GM21423 (cell line): Measurements from ENCODE around the gene AIF1.
"Not testable (repeated sequence)": the region's sequence is repeated elsewhere in the genome, so short reads cannot be mapped to it uniquely, and the experiment has no call there.

Experiments
- ATAC-seq: cut with Tn5 transposase; IDR thresholded peaks from one replicate; pipeline ENCODE4 v1.9.1; 2021; ENCODE audit warnings: mild to moderate bottlenecking, moderate library complexity; ENCODE audit not compliant: unreplicated experiment

Gene AIF1

DNA sequence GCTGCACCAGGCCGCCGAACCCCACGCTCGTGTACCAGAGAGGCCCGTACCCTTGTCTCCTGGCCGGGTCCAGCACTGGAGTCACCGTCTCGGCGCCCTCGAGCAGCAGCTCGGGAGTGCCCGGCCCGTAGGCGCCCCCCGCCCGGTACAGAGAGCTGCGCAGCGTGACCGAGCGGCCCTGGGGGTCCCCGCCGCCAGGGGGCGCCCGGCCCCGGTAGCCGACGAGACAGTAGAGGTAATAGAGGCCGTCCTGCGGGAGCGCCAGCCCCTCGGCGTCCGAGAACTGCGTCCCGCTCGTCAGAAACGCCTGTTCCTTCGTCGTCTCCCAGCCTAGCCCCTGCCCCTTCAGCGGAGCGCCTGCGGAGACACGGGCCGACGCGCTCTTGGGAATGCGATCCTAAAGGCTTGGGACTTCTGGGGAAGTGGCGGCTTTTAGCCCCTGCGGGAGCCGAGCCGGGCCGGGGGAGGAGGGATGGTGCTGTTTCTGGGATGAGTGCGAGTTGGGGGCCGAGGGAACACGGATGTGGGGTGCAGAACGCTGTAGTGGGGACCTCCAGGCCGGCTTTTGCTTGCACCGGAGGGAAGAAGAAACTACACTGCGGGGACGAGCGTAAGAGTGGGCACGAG is 34.1 kb upstream of the AIF1 start:
- ATAC-seq: peak; percentile 49

DNA sequence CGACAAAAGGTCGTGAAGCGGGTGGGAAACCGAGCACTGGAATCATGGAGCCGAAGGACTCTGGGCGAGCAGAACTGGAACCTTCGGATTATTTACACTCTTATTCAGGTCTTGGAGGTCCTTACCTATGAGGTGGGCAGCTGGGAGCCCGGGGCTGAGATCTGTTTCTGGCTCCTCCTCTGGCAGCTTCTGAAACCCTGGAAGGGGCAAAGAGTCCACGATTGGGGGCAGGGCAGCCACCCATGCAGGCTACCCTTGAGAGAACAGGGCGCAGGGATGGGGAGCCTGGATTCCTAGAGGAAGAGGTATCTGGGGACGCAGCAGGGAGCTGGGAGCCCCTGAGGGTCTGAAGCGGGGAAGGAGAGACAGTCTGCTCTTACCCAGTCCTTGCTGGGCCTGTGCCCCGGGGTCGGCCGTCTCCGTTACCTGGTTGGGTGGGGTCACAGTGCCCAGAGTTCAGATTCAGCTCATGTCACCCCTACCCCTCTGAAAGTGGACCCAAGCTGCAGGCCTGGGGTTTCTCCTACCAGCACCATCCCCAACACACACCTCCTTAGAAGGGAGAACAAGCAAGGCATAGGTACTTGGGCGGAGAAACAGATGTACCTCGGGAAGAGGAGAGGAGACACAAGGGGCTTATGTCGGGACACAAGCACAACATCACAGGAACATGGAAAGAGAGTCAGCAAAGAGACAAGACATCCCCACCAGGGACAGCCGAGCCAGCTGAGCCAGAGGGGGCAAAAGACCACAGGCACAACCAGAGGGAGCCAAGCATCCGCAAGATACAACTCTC is 33.4 kb upstream of the AIF1 start:
- ATAC-seq: no peak

DNA sequence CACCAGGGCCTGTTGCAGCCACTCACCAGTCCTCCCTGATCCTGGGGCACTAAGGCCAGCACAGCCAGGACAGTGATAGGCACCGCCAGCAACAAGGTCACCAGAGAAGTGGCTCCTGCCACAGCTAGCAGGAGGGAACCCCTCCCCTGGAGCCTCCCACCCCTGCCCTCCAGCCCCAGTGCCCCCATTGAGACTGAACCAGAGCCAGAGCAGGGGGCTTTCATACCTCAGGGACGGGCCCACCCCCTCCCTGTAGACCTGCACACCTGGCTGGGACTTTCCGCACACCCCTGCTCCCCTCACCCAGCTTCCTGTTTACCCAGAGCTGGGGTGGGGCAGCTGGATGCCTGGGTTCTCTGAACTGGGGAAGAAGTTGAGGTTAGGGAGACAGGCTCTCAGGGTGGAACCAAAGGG is 32.8 kb upstream of the AIF1 start, which contains the start of gene LTB:
Gene LTB, minus strand, starts transcription at position 195 of the 414 bp plus-strand sequence. Its CDS starts 7 bp downstream, at position 188.
- ATAC-seq: no peak

DNA sequence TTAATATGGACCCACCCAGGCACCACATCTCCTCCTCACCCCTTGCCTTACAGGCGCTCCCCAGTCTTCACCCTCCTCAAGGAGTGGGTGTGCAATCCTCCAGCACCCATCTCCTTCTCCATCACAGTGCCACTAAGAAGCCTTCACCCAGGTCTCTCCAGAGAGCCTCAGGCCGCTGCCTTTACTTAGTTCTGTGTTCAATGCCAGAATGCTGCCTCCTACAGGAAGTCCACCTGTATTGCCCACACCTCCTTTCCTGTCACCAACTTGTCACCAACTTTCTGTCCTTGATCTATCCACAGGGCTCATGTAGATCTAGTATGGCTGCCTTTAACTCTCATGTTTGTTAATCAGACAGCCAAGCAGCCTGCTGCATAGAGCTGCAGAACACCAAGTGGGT is 29.5 kb upstream of the AIF1 start:
- ATAC-seq: no peak

DNA sequence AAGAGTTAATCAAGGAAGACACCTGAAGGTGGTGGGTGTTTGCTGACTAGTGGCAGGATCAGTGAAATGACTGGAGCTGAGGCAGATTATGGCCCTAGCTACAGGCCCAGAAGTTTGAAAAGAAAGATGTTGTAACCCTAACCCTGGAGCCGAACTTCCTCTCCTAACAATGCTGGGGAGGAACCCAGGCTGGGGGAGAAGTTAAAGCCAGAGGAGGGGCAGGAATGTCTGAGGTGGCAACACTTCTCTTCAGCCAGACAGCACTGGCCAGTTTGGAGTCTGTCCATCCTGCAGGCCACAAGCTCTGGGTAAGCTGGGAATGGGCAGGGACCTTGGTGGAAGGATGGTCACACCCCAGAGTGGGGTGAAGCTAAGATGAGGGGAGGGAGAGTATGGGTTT is 29.0 kb upstream of the AIF1 start, which contains the start of gene LST1:
Gene LST1, plus strand, starts transcription at position 270 of the 400 bp plus-strand sequence. CDS start 1,023 bp downstream, outside the sequence.
- no peak for ATAC-seq

DNA sequence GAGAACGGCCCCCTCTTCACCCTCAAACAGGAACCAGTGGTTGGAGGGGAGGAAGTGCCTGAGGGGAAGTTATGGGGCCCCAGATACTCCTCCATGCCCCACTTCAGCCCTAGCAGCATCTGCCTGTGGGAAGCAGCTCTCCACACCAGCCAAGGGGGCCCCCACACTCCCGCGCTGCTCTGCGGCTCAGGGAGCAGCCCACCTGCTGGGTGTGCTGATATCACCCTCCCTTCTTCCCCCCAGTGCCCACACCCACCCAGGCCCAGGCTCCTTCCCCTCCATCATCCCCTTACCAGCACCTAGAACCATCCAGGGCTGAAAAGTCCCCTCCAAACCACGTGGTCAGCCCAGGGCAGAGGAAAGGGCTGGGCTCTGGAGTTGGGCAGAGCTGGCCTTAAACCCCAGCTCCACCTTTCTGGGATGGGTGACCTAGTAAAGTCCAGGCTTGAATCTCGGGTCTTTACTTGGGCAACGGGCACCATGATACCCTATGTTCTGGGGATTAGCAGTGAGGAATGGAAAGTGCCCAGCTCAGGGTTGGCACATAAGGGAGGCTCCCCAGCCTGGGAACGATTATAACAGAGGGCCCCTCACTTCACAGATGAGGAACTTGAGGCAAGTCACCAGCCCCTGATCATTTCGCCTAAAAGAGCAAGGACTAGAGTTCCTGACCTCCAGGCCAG is 28.3 kb upstream of the AIF1 start:
- no peak for ATAC-seq

DNA sequence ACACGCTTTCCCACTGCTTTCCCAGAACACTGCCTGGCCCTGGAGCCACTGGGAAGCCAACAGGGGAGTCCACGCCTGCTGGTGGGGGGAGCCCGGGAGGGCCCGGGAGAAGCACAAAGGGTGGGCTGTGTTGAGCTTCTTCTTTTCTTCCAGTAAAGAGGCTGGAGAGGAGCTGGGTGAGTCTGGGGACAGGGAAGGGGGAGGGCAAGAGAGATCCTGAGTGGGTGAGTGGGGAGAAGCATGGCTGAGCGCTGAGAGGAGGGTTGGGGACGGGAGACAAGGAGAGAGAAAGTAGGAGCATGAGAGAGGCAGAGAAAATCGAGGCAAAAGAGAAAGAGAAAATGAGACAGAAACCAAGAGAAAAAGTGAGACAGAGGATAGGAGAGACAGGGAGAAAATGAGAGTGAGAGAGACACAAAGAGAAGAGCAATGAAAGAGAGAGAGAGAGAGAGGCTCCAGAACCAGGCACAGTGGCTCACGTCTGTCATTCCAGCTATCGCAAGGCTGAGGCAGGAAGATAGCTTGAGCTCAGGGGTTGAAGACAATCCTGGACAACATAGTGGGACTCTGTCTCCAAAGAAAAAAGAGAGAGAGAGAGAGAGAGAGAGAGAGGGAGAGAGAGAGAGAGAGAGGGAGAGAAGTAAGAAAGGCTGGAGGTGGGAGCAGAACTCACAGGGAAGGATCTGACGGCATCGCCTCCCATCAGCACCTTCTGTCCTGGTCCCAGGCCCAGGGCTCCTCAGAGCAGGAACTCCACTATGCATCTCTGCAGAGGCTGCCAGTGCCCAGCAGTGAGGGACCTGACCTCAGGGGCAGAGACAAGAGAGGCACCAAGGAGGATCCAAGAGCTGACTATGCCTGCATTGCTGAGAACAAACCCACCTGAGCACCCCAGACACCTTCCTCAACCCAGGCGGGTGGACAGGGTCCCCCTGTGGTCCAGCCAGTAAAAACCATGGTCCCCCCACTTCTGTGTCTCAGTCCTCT is 26.9 kb upstream of the AIF1 start:
- no peak for ATAC-seq

DNA sequence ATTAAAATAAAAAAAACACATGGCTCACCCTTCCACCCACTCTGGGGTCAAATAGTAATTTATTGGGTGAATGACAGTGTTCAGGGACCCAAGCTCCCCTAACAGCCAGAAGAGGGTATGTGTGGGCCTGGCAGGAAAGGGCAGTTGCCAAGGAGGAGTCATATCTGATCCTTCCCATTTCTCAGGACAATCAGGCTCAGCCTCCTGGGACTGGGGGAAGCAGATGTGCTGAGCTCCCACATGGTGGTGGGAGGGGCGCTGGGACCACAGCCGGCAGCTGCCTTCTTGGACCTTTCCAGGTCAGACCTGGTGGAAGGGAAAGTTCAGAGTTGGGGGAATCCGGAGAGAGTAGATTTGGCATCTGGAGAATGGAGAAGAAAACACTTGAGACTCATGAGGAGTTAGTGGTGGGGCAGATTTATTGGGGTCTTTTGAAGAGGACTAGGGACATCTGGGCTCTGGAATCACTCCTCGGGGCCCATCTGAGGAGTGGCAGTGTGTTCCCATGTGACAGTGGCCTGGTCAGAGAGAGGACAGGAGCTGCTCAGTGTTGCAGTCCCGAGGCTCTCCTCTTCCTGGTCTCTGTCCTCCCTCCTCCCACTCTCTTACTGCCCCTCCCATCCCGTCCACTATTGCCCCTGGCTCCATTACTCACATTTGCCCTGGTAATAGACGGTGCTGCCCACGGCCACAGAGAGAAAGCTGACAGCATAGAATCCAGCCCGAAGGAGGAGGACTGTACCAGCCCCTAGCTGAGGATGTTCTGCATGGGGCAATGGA is 26.0 kb upstream of the AIF1 start:
- no peak for ATAC-seq

DNA sequence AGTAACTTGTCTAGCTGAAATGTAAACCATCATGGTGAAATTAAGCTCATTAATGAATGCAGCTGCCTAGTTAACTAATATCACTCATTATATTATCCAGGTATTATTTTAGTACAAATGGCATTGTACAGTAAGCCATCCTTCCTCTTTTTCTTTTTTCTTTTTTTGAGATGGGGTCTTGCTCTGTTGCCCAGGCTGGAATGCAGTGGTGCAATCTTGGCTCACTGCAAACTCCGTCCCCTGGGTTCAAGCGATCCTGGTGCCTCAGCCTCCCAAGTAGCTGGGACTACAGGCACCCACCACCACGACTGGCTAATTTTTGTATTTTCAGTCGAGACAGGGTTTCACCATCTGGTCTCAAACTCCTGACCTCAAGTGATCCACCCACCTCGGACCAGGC is 24.3 kb upstream of the AIF1 start:
- ATAC-seq: not testable (repeated sequence)

DNA sequence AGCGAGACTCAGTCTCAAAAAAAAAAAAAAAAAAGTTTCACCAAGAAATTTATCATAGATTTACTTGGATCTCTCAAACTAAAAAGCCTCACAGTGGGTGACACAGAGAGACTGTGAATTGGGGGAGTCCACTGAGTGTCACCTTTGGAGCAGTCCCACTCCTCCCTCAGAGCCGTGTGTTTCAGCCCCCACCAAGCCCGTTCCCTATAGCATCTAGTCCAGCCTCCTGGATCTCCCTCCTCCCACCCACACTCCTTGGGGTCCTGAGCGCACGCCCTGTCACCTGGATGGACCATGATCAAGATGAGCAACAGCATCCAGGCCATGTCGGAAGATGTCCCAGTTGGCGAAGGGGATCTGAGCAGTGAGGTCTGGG is 22.6 kb upstream of the AIF1 start:
- ATAC-seq: no peak

DNA sequence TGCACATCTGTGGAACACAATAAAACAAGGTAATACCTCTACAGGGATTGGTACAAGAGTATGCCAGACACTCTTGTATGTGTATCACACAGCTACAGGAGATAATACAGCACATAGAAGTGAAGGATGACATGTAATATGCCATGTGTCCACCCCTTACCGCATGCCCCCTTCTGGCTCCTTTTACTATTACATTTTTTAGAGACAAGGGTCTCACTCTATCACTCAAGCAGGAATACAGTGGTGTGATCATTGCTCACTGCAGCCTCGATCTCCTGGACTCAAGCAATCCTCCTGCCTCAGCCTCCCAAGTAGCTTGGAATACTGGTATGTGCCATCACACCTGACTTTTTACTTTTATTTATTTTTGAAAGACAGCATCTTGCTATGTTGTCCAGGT is 18.0 kb upstream of the AIF1 start:
- ATAC-seq: no peak

DNA sequence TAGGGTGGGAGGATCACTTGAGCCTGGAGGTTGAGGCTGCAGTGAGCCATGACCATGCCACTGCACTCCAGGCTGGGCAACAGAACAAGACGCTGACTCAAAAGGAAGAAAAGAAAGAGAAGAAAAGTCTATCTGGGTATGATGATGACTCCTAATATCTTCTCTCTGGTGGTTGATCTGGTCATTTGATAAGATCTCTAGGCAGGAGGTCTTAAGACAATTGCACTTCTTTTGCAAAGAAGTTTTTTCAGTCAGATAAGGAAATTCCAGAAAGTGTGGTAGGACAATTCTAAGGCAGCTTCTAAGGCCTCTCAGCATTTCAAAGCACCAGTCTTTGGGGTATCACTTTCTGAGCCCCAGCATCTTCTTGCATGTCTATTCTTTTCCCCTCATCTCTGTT is 7.7 kb upstream of the AIF1 start:
- no peak for ATAC-seq

DNA sequence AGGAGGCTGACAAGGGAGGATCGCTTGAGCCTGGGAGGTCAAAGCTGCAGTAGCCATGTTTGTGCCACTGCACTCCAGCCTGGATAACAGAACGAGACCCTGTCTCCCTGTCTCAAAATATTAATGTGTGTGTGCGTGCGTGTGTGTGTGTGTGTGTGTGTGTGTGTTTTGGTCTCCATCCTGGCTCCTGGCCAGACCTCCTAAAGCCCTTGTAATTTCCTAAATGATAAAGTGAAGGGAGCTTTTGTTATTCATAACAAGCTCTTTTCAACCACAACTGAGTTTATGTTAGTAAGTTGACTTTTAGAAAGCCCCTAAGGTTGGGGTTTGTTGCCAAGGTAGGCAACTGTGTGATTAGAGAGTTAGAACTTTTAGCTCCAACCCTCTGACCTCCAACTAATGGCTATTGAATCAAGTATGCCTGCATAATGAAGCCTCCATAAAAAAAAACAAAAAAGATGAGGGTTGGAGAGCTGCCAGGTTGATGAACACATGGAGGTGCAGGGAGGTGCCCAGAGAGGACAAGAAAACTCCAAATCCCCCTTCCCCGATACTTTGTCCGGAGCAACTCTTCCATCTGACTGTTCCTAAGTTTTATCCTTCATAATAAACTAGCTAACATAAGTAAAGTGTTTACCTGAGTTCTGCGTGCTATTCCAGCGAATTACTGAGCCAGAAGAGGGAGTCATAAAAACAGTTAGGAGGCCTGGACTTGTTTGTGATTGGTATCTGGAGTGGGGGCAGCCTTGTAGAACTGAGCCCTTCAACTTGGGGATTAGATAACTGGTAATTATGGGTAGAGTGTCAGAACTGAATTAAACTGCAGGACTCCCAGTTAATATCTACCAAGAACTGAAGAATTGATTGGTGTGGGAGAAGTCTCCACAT is 5.3 kb upstream of the AIF1 start:
- ATAC-seq: no peak

DNA sequence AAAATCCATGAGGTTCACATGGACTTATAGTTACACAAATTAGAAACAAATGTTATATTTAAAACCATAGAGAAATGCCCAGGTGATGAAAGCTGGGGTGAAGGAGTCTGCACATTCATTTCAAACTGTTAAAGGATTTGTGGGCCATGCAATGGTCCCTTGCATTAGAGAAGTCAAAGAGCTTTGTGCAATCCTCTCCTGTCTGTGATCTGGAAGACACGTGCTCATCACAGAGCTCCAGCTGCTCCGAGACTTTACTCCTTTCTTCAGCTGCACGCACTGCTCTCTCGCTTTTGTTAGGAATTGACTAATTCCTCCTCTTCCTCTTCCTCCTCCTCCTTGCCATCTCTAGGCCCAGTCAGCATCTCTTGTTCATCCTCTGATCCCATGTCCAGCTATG is 4.1 kb upstream of the AIF1 start:
- no peak for ATAC-seq

DNA sequence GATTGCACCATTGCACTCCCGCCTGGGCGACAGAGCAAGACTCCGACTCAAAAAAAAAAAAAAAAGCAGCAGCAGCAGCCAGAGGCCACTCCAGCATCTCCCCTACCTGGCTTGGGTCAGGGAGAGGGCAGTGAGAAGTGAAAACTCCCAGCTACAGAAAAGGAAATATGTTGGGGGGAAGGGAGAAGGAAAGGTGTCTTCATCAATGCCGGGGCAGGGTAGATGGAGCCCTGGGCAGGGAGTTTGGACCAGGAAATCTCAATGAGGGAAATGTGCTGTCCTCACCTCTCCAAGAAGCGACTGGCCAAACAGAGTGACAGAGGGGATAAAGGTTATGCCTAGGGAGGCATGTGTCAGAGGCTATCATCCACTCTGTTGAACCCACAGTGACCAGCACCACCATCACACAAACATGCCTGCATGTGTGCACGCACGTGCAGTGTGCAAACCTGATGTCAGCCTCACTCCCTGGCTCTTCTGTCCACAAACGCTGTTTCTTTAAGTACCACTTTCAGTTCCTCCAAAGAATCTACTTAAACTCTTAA is 887 bp upstream of the AIF1 start:
- ATAC-seq: no peak

DNA sequence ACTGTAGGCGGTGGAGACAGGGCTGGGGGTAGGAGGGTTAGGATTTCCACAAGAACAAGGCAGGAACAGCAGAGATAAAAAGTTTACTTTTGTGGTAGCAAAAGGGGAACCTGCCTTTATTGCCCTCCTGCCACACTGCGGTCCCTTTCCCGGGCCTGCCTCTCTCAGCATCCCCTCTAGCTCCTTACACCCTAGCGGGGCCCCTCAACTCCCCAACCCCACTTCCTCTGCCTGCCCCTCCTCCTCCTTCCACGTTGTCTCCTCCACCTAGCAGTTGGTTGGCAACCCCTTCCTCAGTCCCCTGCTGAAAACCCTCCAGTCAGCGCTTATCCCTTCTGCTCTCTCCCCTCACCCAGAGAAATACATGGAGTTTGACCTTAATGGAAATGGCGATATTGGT is 714 bp downstream of the AIF1 start:
- no peak for ATAC-seq

DNA sequence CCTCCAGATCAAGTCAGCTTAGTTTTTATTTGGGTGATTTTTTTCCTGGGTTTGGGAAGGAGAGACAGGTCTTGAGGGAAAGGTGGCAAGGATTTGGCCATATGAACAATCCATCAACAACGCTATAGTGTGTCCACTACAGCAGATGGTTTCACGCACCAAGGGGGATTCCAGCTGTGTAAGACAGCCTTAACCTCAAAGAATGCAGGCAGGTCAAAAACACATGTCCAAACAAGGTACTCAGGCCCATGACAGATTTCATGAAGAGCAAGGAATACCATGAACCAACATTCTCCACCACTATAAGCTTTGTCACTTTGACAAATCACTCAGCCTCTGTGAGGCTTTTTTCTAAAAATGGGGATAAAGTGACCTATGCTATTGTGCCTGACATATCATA is 2.0 kb downstream of the AIF1 start:
- ATAC-seq: no peak

DNA sequence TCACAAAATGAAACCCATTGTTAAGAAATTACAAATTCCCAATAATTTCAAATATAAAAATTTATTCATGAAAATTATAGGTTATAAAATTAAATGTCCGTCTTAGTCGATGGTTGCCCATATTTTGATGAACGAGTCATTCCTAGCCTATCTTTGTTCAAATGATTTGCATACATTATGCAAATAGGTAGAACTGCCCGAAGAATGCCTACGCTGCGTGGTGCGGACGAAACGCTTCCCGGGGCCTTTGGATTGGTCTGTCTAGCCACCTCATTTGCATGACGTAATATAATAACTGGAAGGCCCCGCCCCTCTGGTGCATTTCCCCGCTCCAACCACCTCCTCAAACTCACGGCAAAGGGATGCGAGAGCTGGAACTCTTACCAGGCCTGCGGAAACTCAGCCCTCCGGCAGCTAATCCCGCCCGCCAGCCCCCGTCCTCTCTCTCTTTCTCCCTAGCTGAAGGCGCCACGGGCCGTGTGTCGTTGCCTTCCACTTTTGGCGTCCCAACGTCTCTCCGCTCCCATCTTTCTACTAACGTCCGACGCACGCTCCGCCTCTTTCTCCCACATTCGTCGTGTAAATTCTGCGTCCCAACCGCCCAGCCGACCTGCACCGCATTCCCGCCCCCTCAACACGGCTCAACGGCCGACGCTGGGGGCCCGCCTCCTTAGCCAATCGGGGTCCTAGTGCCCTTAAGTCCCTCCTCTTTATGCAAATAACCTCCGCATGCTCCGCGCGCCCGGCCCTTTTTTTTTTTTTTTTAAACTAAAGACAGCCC is 5.0 kb downstream of the AIF1 start:
- ATAC-seq: peak; percentile 78
